GM21529 (cell line): ENCODE measurements around the gene ACSF3.

Source experiments
- ATAC-seq: cut with Tn5 transposase; IDR thresholded peaks from one replicate; pipeline ENCODE4 v1.9.1; 2021; ENCODE audit not compliant: unreplicated experiment

Gene ACSF3

DNA sequence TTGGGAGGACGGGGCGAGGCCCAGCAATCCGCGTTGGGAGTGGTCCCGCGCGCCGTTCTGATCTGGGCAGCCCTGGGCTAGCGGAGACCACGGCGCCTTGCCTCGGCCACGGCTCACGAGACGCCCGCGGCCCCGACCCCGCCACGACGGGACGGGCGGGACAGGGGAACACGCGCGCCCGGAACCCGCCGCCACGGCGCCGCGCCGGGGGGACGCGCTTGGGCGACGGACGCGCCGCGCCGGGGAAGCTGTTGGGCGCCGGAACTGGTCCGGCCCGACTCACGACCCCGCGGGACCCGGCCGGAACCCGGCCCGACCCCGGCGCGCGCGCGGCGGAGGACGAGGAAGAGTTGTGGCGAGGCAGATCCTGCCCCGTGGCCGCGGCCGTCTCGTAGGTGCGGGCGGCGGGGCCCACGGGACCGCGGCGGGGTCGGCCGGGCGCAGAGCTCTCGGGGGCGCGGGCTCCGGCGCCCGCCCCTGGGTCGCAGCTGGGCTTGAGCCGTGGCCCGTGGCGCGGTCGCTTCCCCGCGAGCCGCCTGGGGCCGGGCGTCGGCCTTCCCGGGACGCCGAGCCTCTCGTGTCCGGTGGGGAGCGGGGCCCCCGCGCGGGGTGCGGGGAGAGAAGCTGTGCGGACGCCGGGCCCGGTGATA, at the start of gene ACSF3:
TSS of gene ACSF3 (plus strand) at position 251 of the 650 bp plus-strand sequence. CDS start 6,830 bp downstream, outside the sequence.
- peak; percentile 33 for ATAC-seq

DNA sequence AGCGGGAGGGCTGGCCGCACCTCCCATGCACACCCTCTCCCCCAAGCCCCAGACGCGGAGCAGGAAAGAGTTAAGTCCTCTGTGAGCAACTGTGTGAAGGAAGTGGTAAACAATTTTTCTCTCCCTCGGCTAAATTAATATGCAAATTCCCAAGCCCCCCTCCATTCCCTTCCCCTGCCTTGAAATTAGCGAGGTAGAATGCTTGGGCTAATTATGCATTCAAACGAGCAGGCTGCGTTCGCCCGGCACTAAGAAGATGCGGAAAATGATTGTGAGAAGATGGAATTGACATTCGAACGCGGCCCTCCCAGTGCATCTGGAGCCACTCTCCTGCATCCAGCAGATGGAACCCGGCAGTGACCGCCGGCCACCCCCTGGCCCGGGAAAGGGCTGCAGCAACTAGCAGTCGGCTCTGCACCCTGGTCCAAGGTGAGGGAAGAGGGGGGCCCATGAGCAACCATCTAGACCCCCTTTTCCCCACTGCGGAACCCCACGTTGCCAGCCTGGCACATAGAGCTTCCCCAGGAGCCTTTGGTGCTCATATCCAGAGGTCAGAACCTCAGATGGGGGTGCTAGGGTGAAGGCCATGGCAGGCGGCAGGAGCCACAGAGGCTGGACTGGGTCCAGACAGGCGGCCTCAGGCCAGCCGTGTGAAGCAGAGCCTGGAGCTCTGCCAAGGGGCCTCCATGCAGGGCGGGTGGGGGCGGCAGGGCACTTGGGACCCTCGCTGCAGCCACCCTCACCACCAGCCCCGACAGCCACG, 49.1 kb upstream of the ACSF3 start:
- ATAC-seq = no peak

DNA sequence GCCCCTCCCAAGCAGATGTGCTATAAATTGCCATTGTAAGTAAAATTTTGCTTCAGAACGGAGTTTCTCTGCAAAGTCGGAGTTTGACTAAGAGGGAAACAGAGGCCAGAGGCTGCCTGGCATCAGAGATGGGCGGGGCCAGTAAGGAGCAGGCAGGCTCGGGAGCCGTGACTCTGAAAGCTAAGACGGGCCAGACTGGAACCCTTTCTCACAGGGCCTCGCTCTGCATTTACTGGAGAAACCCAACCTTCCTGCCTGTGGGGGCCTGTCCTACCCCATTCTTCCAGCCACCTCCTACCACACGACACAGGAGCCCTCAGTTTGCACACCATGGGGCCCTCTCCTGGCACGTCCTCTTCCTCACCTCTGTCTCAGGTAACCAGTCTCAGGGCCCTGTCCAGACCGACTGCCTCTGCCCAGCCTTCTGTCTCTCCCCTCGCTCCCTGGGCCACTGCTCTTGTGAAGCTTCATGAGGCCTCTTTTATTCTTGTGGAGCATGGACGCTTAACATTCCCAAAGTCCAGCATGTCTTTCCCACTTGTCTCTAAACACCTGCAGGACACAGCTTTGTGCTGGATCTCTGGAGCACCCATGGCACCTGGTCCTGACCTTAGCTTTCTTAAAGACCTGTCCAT, 48.4 kb upstream of the ACSF3 start:
- ATAC-seq = no peak

DNA sequence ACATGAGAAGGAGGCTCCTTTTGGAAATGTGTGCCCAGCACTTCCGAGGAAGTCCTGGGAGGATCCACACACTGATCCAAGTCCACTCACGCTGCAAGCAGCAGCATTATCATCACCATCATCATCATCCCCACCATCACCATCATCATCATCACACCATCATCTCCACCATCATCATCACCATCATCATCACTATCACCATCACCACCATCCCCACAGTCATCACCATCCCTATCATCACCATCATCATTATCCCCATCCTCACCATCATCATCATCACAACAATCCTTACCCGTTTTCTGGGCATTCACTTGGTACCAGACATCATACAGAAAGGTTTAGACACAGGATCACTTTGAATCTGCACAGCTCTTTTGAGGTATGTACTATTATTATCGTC, 47.8 kb upstream of the ACSF3 start:
- no peak for ATAC-seq

DNA sequence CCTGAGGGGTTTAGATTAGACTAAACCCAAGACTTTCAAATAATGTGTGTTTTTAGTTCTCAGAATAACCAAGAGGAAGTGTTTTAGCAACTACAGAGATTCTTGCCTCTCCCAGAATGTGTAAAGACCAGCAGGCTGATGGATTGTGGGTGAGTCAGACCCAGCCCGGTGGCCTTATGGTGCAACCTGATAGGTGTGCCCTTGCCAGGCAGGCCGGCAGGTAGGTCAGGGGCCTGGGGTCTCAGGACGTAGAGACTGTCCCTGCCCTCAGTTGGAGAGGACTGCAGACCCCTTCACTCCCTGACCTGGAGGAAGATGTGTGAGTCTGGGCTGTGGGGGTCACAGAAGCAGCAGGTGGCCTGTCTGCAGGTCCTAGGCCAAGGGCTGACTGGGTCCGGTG, 47.2 kb upstream of the ACSF3 start:
- no peak for ATAC-seq

DNA sequence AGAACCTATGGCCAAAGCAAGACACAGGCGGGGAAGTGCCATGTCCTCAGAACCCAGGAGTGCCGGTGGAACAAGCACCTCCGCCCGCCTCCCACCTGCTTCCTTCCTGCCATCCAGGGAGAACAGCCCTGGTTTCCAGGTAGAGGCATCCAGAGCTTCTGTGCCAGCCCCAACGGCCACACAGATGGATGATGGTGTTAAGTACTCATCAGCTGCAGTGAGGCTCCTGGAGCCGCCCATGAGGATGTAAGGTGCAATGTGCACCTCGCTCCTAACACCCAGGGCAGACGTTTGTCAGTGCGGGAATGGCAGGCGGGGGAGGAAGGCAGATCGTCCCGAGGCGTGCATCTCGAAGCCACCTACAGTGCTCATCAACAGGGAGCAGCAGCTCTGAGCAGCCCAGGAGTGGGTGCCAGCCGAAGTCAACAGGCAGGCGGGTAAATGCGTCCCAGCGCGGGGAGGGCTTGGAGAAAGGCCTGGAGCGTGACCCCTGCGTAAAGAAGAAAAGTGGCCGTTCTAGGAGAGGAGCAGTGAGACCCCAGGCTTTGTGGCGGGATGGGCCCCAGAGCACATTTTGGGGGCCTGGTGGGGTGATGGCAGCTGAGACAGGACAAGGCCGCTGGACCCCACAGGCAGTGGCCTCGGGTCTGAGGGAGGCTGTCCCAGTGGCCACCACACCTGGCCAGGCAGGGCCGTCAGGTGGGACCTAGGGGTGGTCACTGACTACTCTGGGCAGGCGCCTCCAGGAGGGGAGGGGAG, 46.1 kb upstream of the ACSF3 start:
- no peak for ATAC-seq

DNA sequence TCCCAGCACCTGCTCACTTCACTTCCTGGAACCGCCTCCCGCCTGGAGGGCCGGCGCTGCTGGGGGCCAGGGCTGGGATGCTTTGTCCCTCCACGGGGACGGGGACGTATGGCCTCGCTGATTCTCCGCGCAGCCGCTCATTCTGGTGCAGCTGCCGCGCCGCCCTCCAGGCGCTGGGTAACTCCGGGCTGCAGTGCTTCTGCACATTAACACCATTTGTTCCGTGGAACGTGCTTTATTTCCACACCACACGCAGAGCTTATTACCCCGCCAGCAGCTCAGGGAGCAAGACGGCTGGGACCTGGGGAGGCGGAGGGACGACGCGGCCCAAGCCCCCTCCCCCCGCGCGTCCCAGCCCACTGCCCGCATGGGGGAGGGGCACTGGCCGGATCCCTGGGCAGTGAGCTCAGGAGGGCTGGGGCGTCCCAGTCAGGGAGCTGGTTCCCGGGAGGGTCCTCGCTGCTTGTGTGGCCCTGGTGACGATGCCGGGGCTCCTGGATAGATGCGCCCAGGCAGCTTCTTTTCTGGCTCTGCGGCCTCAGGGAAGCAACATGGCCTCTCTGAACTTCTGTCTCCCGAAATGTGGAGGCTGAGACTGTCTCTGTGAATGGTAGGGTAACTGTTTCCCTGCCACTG, 45.4 kb upstream of the ACSF3 start:
- no peak for ATAC-seq

DNA sequence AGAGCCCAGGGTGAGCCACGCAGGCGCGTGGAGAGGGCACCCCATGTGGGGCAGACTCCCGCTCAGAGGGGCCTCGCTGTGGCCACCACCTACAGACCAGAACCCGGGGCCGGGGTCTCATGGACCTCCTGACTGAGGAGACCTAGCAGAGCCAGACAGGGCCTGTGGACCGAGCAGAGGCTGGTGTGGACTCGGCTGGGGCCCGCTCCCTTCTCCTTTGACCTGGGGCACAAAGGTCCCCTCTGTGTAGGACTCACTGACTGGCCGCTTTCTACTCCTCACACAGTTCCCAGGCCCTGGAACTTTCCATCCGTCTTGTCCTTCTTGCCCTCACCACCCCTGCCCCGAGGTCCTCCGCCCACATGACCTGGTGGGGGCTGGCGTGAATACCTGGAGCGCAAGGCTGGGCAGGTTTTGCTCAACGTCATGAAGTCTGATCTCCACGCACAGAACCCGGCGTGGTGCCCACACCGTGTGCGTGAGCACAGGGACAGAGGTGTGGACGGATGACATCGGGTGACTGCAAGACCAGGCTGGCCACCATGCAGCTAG, 44.7 kb upstream of the ACSF3 start:
- no peak for ATAC-seq

DNA sequence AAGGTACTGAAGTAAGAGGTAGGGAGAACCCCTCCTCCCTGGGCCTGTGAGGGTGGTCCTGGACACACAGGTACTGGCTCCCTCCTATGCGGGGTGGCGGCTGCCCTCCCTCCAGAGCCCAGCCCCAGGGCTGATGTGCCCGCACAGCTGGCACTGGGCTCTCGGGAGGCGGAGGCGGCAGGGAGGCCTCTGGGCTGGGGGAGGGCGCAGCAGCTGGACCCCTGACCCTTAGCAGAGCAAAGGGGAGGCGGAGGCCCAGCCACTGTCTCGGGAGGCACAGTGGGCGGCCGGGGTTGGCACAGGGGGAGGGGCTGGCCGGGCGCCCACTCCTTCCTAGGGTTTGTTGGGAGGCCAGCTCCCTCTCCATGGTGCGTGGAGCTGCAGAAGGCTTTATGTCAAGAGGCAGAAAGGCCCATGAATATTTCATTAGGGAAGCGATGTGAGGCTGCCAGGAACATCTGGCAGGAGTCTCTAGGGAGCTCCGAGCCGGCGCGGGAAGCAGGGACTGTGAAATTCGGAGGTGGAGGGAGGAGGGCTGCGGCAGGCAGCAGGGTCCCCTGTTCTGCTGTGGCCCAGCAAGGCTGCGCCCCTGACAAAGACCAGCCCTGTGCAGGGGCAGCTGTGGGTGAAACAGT, 44.1 kb upstream of the ACSF3 start:
- no peak for ATAC-seq

DNA sequence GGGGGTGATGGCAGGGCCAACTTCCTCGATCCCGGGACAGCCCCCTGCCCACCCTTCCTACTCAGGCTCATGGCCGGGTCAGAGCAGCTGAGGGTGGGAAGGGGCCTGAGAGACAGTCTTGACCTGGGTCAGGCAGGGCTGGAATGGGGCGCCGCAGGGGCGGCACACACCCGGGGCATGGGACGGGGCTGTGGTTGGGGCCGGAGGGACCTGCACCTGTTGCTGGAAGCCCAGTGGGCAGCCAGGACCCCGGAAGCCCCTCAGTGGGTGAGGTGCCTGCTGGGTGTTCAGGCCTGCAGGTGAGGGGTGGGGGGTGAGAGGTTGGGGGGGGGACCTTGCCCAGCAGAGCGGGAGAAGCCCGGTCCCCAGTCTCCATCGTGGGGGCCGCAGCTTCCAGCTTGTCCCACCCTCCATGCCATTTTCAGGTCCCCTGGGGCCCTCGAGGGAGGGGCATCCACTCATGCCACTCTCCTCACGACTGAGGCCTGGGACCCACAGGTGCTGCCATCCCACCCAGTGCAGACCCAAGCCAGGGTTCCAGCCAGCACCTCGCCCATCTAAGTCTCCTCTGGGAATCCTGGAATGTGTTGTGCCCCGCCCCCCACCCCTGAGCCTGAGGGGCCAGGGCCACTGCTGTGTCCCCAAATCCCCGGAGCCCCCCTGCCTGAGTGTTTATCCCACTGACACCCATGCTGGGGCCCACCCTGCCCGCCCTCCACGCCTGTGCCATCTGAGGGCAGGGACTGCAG, 43.4 kb upstream of the ACSF3 start:
- no peak for ATAC-seq

DNA sequence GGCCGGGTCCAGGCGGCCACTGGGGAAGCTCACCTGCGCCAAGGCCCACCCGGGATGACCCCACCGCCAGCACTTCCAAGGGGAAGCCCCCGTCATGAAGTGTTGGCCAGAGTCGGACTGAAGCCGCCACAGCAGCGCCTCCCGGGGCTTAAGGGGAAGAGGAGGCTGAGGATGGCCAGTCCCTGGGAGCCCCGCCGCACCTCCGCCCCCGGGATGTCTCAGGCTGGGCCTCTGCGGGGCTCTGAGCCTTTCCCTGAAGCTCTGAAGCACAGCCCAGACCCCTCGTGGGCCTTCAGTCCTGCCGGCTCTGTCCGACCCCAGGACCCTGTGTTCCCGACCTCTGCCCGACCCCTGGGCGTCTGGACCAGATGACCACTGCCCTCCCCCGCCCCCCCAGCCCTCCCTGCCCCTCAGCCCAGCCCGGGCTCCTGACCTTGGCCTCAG, 42.8 kb upstream of the ACSF3 start:
- no peak for ATAC-seq

DNA sequence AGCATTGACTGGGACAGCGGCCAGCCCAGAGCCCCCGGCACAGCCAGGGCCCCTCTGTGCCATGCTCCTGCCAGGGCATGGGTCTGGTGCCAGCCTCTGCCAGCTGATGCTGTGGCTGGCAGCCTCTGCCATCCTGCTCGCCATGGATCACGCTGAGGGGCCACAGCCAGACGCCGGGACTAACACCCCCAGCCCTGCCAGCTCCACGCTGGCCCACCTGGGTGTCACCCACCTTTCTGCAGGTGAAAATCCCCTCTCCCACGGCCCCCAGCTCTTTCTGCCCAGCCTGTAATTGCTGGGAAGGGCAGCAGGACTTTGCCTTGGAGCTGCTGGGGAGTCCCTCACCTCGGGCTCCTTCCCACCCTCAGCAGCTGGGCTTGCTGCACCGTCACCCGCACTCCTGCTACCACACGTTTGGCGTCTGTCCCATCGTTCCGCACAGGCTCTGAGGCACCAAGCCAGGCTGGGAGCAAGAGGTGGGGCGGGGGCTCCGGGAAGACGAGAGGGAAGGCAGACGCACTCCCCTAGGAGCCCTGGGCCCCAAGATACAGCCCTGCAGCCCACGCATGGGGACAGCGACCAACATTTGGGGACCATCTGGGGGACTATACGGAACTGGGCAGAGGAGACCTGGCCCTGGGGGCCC, 42.0 kb upstream of the ACSF3 start:
- no peak for ATAC-seq

DNA sequence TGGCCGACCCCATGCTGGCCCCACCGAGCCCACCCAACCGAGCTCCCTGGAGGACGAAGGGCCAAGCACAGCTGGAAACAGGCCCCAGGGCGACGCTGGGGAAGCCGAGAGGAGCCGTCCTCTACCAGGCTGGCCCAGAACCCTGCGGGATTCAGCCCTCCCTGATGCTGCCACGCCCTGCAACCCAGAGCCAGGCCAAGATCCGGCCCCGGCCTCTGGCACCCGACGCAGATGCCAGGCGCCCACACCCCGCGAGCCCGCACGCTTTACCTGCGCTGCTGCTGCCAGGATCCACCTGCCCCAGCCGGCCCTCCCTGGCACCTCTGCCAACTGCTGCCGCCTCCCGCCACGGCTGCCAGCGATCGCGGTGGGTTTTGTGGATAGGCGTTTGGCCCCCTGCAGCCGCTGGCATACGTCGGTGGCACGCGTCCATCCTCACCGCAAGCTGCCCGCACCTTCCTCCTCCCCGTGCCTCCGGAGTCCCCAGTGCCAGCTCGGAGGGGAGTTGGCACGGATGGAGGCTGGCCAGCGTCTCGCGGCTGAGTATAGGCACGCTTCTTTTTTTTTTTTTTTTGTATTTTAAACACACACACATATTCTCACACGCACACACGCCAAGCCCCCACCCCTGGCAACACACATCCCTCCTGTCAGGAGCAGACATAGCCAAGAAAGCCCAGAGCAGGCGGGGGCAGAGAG, 41.3 kb upstream of the ACSF3 start:
- ATAC-seq = no peak

DNA sequence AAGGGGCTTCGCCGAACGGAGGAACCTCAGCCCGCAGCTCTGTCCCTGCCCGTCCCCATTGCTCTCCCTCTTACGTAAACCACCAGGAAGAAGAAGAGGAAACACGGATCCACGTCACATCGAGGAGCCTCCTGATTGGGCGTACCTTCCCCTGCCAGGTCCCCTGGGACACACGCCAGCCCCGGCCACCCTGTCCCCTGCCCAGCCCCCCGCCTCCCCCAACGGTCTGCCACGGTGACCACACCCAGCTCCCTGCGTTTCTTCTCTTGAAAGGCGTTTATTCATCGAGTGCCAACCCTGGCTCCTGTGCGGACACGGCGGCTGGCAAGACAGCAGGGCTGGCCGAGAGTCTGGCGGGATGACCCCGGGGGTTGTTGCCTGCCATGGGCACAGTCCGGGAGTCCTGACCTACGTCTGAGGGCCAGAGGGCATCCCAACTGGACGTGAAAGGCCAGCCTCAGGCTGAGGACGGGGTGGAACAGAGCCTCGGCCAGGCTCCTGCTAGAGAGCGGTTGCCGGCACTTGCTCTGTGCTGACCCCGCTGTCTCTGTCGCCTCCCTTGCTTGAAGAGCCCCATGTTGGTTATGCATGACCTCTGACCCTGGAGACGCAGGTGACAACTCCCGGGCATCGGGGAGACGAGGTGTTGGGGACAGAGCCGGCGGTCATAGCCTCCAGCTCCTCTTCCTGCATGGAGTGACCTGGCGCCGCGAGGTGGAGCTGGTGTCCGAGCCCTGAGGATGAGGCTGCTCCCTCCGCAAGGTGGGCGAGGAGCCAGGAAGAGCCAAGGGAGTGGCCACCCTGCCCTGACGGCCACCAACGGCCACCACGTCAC, 40.5 kb upstream of the ACSF3 start:
- ATAC-seq = no peak

DNA sequence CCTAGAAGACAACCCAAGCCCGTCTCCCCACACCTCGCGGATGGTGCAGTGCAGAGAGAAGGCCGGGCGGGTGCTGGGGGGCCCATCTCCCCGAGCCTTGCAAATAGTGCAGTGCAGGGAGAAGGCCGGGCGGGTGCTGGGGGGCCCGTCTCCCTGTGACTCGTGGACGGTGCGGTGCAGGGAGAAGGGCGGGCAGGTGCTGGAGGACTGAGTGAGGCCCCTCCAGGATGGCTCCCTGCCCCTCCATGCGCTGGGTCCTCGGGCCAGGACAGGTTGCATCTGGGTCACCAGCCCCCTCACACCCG, 40.0 kb upstream of the ACSF3 start:
- ATAC-seq = no peak

DNA sequence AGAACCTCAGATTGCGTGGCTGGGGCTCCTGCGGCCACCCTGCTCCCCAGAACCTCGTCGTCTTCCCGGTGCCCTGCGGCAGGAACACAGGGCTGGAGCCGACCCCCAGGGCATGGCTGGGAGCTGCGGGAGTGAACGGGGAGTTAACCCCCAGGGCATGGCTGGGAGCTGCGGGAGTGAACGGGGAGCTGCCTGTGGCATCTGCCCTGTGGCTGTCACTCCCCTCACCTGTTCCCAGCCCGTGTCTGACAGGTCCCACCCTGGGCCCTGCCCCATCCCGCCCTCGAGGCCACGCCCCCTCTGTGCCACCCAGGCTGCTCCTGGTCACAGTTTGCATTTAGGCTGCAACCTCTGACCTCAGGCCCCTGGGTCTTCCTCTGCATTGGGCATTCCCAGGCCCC, 39.4 kb upstream of the ACSF3 start:
- ATAC-seq = no peak

DNA sequence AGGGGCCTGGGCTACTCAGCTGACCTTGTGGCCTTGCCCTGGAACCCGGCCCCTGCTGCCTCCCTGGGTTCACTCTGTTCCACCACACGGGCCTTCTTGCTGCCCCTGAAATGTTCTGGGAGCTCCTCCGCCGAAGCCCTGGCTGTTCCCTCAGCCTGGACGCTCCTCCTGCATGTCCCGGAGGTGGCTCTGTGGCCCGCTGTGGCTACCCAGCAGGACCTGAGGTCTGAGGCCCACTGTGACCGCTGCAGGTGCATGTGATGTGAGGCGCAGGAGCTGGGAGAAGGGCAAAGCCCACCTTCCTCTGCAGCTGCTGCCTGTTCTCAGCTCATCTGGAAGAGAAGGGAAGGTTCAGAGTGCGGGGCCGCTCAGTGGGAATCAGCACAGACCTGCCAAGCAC, 38.9 kb upstream of the ACSF3 start:
- ATAC-seq = no peak

DNA sequence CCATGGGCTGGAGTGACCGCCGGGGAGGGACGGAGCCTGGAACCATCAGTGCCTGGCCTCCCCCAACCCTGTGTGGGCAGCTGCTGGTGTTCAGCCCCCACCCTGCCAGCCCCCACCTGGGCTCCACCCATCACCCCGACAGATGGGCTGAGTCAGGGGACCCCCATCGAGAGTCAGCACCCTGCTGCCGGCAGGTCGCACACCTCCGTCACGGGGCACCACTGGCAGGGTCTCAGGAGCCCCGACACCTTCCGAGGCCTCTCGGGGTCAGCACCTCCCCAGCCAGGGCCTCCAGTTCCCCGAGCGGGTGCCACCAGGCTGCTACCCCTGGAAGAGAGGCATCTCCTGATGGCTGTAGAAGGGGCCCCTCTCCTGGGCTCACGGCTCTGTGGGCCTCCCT, 38.3 kb upstream of the ACSF3 start:
- no peak for ATAC-seq
